Inflammatory macrophage treated with lipopolysaccharide for 1 hour (primary cell): ENCODE measurements around the gene UVRAG.

ENCODE experiments used
- DNase-seq, 2 donors: peaks; one replicate each; pipeline ENCODE4 v3.0.0-alpha.2; 2020 to 2022

UVRAG gene

DNA sequence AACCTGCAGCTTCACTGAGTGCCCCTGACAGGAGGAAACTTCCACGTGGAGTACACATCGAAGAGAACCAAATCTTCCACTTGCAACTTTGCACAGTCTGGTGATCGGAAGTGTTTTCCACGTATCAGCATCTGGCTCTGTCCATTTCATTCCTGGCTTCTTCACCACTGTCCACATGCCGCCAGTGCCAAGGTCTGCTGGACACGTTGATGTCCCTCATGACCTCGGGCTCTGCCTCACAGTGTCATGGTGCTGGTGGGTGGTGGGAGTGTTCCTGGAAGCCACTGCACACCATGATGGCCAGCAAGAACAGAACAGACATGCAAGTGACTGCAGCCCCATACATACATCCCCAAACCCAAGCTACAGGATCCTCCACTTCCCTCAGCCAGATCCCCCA, 342.9 kb downstream of the UVRAG start:
- DNase-seq, result no peak

DNA sequence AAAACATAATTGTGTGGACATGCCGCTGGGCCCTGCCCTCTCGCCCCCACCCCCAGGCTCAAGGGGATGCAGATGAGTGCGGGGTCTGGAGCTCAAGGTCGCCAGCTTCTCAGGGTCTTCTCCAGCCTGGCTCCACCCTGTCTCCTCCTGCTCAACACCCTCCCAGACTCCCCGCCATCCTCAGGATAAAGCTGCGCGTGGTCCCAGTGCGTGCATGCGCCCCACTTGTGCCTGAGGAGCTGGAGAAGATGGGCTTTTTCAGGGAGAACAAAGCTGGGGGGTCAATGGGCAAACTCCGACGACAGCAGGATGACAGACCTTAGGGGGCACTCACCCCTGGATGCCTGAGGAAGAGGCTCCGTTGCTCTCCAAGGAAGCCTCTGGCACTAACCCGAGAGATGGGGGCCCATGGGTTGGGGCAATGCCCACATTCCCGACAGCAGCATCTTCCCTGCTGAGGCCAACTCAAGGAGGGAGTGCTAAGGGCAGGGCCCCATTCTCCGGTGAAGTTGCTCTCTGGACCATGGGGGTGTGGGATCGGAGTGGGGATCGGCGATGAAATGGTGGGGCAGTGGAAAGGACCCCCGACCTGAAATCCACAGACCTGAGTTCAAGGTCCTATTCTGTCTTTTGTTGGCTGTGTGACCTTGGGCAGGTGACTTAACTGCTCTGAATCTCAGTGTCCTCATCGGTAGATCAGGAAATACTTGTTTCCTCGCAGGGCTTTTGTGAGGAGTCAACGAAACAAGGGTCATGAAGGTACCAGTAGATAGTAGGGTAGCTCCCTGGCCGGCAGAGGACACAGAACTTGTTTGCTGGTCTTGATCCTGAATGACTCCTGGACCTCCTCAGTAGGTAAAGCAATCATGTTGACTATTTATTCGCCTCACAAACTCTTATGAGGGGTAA, 343.6 kb downstream of the UVRAG start:
- no peak for DNase-seq

DNA sequence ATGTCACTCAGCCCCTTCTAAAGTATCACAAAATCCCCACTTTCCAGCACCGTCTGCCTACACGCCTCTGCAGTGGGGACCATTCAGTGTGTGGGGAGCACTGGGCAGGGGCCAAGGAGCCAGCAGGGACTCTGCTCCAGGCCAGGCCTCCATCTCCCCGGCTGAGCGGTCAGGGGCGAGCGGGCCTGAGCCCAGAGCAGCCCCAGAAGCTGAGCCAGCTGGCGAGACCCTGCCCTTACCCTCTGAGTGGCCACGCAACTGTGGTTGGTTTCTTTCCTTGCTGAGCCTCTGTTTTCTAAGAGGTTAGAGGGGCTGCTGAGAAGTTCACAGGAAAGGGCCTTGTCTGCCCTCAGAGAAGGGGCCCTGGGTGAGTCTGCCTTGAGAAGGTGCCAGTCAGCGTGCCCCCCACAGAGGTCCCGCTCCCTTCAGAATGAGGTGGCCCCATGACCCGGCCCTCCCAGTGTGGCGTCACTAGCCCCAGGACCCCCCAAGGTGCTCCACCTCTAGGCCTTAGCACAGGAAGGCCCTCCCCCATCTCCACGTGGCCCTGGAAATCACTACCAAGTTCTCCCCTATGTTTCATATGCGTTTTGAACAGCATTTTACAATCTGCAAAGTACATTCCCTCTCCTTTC, 344.4 kb downstream of the UVRAG start:
- DNase-seq, result no peak

DNA sequence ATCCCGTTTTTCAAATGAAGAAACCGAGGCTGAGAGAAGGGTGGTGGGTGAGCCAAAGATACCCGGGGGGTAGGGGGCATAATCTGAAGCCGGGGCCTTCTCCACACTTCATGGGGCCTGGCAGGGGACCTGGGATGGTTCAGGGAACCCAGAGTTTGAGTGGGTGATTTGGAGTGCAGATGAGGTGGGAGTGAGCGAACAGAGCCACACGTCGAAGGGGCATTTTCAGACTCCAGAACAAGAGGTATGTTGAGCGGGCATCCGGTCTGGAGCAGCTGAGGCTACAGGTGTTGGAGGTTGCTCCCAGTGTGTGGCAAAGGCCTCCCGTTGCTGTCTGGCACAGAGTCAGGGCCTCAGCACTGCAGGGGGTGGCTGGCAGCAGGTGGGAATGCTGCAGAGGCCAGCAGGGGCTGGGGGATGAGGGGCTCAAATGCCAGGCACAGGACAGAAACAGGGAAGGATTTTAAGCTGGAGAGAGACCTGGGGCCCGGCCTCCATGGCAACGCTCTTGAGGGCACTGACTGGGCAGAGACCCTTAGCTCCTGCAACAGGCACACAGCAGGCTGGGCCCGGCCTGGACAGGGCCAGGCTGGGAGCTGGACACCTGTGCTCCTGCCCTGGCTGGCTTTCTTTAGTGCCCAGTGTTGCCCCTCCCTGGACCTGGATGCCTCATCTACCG, 345.1 kb downstream of the UVRAG start:
- DNase-seq, result no peak

DNA sequence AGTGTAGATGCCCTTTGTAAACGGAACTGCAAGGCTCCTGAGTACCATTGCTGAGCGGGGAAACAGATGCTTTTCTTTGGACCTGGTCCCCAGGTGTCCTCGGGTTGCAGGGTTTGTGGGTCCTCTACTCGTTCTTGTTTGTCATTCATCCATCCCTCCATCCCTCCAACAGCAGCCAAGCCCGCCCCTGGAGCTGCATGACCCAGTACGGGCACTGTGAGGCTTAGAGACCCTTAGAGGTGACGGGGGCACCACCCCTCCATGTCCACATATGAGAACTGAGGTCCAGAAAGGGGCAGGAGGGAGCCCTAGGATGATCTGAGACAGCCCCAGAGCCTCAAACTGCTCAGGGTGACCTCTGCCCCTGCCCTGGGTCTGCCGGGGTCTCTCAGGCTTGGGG, 345.8 kb downstream of the UVRAG start:
- no peak for DNase-seq

GRCh38 chr11:76161261-76161961, 346.4 kb downstream of the UVRAG start:
- DNase-seq, result no peak

DNA sequence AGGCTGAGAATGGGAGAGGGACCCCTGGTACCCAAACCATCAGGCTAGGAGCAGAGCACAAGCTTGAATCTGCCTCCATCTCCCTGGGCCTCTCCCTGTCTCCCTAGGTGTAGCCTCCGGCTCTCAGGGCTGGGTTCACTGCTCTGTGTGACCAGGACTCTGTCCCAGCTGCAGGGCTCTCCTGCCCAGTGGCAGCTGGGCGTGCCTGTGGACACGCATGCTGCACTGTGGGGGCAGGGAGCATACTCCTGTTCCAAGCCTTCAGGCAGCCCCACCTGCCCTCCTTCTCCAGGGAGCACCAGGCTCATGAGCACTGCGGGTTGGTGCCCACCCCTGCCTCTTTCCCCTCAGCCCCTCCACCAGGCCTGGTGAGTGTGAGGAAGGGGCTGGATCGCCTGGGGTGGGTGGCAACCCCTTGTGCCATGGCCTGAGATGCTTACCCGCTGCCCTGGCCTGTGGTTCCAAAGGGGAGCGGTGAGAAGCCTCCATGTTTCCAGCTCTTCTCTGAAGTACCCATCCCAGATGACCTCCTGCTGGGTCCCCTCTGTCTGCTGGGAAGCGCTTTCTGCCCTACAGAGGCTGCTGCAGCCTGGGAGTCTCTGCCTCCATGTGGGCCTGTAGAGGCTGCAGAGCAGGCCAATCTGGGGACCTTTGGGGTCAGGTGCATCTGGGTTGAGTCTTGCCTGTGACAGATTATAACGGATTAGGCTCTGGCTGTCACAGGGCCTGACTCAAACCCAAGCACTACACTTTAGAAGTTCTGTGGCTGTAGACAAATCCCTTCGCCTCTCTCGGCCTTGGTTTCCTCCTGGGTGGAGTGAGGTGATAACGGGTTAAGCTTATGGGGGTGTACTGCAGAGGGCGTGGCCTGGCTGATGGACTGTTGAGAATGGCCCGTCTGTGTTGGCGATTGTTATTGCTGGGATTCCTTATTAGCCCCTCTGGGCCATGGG, 347.6 kb downstream of the UVRAG start:
- DNase-seq, result no peak

DNA sequence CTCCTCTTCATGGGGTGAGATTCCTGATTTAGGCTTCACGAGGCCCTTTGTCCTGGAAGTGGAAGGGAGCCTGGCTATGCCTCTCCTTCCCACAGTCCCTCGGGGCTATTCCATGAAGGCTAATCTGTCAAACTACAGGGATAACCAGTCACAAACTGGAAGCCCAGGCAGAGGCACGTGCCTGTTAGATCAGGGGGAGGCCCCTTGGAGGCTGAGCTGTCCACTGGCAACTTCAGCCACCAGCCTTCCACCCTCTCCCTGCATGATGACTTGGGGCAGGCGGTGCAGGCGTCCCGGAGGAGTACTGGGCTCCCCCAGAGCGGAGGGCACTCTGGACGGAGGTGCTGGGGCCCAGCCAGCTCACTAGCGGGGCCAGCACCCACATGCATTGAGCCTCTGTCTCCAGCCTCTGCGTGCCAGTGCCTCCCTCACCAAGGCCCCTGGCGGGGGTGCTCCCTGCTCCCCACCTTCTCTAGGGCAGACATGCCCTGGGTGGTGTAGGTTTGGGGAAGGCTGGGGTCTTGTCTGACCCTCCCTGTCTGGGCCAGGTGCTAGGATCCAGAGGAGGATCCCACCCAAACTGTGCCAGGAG, 348.4 kb downstream of the UVRAG start:
- DNase-seq, result no peak

DNA sequence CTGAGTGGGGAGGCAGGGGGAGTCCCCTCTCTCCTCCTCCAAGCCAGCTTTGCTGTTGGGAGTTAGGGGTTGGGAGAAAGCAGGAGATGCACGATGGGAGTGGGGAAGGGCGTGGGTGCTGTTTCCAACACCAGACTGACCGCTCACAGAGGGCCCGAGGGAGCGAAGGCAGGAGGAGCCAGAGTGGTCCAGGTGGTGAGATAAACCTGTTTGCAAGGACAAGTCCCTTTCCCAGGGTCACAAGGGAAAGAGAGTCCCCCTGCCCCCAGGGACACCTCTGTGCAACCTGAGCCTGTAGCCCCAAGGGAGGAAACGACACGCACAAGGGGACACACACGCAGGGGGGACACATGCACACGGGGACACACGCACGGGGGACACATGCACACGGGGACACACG, 349.1 kb downstream of the UVRAG start:
- no peak for DNase-seq

GRCh38 chr11:76164861-76165751, 350.1 kb downstream of the UVRAG start:
- DNase-seq, result no peak

DNA sequence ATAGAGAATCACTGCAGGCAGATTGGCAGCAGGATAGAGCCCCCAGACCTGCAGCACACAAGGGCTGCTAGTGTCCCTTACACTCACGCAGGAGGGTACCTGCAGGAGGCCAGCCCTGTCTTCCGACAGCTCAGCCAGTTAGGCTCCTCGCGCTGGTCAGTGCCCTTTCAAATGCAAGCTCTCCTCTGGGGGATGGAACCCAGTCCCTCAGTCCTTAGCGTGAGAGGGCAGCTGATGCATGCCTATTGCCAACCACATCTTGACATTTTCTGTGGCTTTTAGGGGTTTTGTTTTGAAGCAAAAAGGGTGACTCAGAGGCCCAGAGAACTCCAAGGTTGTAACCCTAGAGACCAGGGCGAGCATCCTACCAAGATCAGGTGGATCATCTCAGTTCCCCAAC, 351.3 kb downstream of the UVRAG start:
- no peak for DNase-seq

GRCh38 chr11:76167590-76167989, 352.6 kb downstream of the UVRAG start:
- no peak for DNase-seq

DNA sequence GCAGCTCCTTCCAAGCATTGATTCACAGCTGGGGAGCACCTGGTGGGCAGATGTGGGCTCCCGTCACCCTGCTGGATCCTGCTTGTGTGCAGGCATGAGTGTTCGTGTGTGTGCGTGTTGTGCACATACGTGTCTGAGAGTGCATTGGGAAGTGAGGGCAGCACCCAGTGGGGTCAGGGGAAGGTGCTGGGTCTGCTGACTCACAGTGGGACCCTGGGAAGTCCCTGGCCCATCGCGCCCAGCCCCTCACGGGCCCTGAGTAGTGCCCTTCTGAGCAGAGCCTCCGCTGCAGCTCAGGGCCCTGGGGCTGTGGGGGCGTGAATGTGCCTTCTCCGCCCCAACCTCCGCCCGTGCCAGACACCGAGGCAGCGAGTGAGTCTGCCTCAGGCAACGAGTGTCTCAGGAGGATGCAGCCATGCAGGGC, 354.5 kb downstream of the UVRAG start:
- DNase-seq, result no peak

DNA sequence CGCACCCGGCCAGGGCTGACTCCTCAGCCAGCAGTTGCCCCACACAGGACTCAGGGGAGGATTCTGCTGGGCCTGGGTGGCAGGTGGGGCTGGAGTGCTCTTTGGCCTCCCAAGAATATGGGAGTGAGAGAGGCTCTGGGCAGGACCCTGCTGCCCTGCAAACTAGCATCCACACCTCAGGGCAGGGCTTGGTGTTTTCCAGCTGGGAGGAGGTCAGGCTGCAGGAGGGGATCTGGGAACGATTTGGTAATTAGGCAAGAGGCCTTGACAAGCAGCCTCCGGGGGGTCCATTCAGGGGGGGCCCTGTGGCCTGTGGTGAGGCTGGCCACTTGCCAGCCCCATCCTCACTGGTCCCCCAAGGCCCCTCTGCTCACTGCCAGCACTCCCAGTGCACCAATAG, 355.5 kb downstream of the UVRAG start:
- DNase-seq, result no peak

- DNase-seq, result no peak
These were observed 357.6 kb downstream of the UVRAG start for GRCh38 chr11:76172583-76172982.

DNA sequence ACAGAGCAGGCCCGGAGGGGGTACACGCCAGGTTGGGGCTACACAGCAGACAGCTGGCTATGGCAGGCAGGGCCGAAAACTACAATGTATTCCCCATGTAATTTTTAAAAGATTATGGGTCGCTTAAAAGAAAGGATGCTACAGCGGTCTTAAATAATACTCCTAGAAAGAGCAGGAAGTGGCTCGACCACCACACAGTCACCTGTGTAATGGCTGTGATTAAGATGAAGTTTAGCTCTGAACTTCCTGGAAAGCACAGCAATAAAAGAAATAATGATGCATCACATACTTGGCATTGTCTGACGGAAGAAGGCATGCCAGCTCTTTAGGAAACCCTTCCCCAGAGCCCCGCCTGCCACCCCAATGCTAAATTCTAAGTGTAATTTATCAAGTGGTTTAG, 358.7 kb downstream of the UVRAG start:
- DNase-seq, result no peak

- no peak for DNase-seq
These were observed 359.3 kb downstream of the UVRAG start for GRCh38 chr11:76174330-76174729.

DNA sequence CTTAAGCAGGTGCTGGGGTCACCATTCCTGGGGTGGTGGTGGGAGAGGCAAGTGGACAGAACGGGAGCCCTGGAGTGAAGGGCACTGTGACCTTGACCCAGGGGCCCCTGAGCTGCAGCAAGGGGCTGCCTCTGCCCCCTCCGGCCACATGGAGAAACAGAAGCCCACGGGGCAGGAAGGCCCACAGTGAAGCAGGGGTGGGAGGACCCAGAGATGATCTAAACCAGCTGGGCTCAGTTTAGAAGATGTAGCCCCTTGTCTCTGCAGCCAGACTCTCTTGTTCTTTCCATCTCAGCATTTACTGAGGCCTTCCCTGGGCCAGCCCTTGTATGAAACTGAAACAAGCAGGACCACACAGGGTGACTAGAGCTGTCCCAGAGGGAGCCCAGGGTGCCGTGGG, 360.8 kb downstream of the UVRAG start:
- no peak for DNase-seq

DNA sequence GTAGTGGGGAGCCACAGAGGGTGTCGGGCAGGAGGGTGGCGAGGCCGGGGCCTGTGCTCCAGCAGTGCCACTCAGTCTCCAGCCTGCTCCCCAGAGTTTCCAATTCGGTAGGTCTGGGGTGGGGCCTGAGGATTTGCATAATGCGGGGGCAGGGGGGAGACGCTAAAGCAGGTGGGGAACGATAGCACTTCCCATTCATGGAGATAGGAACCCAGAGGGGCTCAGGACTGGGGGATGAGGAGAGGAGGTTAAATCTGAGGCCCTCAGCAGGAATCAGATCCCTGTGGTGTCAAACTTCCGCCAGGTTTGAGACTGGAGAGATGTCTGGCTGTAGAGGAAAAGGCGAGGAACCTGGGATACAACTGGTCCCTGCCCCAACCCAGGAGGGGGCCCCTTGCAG, 361.5 kb downstream of the UVRAG start:
- no peak for DNase-seq

DNA sequence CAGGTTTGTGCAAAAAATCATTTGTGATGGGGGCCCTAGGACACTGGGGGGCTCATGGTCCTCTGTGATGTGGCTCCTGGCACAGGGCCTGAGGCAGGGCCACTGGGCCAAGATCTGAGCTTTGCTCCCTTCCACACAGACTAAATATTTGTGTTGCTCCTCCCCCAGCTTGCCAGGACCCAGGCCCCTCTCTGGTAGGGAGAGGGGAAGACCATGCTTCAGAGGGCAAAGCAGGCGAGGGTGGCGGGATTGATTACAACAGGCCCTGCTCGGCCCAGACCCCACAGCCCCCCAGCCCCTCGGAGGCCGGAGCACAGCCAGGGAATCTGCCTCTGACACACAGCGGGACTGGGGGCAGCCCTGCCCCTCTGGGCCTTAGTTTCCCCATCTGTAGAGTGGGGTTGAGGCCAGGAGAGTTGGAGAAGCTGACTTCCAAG, 362.3 kb downstream of the UVRAG start:
- no peak for DNase-seq

DNA sequence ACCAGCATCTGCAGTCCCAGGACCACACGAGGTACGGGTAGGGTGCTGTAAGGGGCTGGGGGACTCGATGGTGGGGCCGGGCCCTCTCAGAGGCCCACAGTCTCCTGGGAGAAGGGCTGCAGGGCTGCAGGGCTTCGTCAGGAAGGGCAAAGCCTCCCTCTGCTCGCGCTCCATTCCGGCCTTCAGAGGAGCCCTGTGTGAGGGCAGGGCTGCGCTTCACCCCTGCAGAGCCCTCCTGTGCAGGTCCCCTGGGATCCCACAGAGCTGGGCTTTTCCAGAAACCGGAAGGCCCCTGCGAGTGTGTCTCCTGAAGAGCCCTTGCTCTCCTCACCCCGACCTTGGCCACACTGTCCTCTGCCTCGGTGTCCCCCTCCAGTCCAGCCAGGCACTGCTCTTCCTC, 364.1 kb downstream of the UVRAG start:
- no peak for DNase-seq
